ENCODE measurements around the gene IL1R2.

DNA sequence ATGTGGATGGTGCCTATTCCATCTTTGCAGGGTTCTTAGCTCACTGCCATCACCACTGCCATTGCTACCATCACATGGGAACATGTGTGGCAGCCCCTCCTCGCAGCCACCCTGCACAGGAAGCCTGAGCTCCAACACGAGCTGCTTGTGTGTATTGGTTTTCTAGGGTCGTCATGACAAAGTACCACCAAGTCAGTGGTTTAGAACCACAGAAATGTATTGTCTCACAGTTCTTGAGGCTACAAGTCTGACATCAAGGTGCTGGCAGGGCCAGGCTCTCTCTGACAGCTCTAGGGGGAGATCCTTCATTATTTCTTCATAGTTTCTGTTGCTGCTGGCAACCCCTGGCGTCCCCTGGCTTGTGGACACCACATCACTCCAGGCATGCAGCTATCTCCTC lies 10.3 kb upstream of the IL1R2 start:
- TF ChIP-seq POLR2AphosphoS5 (IDR thresholded peaks at IDR 0.05) (no peak), CTCF (IDR thresholded peaks at IDR 0.05) (no peak), POLR2A (IDR thresholded peaks at IDR 0.05) (no peak)

All from prostate gland (tissue), 2 donors.